SK-N-SH (cell line): ENCODE data around the gene MTTP.

ENCODE experiments used
- CTCF ChIP-seq: fragments of 200-600 bp; sonication (generic); IDR thresholded peaks from 2 replicates; pipeline ENCODE4 v1.6.1; 2017; ENCODE audit warnings: antibody characterized with exemption, mild to moderate bottlenecking, moderate library complexity
- ELF1 ChIP-seq: IDR thresholded peaks from 2 replicates; pipeline ENCODE4 v1.4.0; 2012
- IRF3 ChIP-seq: fragments of 150-350 bp; IDR thresholded peaks from 2 replicates; pipeline ENCODE4 v1.6.1; 2016; ENCODE audit warnings: mild to moderate bottlenecking, low read depth, low read length
- MEF2A ChIP-seq: IDR thresholded peaks from 2 replicates; pipeline ENCODE4 v1.4.0; 2012; ENCODE audit warnings: low read depth, borderline replicate concordance
- PBX3 ChIP-seq: IDR thresholded peaks from 2 replicates; pipeline ENCODE4; 2012
- POLR2AphosphoS5 ChIP-seq: IDR thresholded peaks from 2 replicates; pipeline ENCODE4 v1.6.1; 2012; ENCODE audit warnings: low read depth, low read length
- RAD21 ChIP-seq: IDR thresholded peaks from 2 replicates; pipeline ENCODE4 v1.6.1; 2012; ENCODE audit warnings: mild to moderate bottlenecking, low read length
- ZBTB33 ChIP-seq: IDR thresholded peaks from 2 replicates; pipeline ENCODE4 v1.4.0; 2012; ENCODE audit warnings: low read depth, borderline replicate concordance

GRCh38 chr4:99624141-99624719 is 49.6 kb downstream of the MTTP start:
- TF ChIP-seq CTCF (no peak), ZBTB33 (no peak), RAD21 (no peak), POLR2AphosphoS5 (no peak), ELF1 (no peak), IRF3 (no peak), MEF2A (no peak), PBX3 (no peak)
